Neural progenitor cell (in vitro differentiated cells): ENCODE results near the gene DRP2. TPM values are rescaled to one million over a fixed set of nuclear protein-coding genes. Genes with fewer than 3 reads are reported as not detected.

Experiments
- DNase-seq: peaks from one replicate; pipeline ENCODE4 v3.0.0-alpha.2; 2016; ENCODE audit warnings: low spot score
- H2AFZ ChIP-seq: fragments of 200-600 bp; sonication (generic); replicated peaks from 2 replicates; pipeline ENCODE4 v1.6.1; 2016; ENCODE audit warnings: antibody characterized with exemption
- H3F3A ChIP-seq: fragments of 200-600 bp; sonication (generic); 2 replicates; pipeline ENCODE4 v1.6.1; 2016; ENCODE audit warnings: antibody characterized with exemption, low read depth
- H3K27ac ChIP-seq: fragments of 200-600 bp; sonication (generic); 2 replicates; pipeline ENCODE4 v1.5.1; 2016; ENCODE audit warnings: mild to moderate bottlenecking
- H3K27me3 ChIP-seq: fragments of 200-600 bp; sonication (generic); 2 replicates; pipeline ENCODE4 v1.6.1; 2016; ENCODE audit warnings: mild to moderate bottlenecking, moderate library complexity
- H3K36me3 ChIP-seq: fragments of 200-600 bp; sonication (generic); 2 replicates; pipeline ENCODE4 v1.5.1; 2016
- H3K4me1 ChIP-seq: fragments of 200-600 bp; sonication (generic); 2 replicates; pipeline ENCODE4 v1.6.1; 2016; ENCODE audit warnings: mixed run types
- H3K4me2 ChIP-seq: fragments of 200-600 bp; sonication (generic); 2 replicates; pipeline ENCODE4 v1.6.1; 2016
- H3K4me3 ChIP-seq: fragments of 200-600 bp; sonication (generic); 2 replicates; pipeline ENCODE4 v1.5.1; 2016
- H3K79me2 ChIP-seq: fragments of 200-600 bp; sonication (generic); 2 replicates; pipeline ENCODE4 v1.6.1; 2016; ENCODE audit warnings: low read depth
- H3K9ac ChIP-seq: fragments of 200-600 bp; sonication (generic); 2 replicates; pipeline ENCODE4 v1.6.1; 2016
- H3K9me3 ChIP-seq: fragments of 200-600 bp; sonication (generic); 2 replicates; pipeline ENCODE4 v1.5.1; 2016; ENCODE audit warnings: low read depth
- H4K20me1 ChIP-seq: fragments of 200-600 bp; sonication (generic); 2 replicates; pipeline ENCODE4 v1.6.1; 2016; ENCODE audit warnings: low read depth
- H3K27ac Mint-ChIP-seq: 3 replicates; pipeline ENCODE4 v1.8.0; 2021; ENCODE audit warnings: mixed read lengths
- H3K27me3 Mint-ChIP-seq: 2 replicates; pipeline ENCODE4 v1.8.0; 2022; ENCODE audit warnings: low read depth, mild to moderate bottlenecking, inconsistent platforms, moderate library complexity, mixed read lengths; ENCODE audit not compliant: insufficient read depth
- H3K36me3 Mint-ChIP-seq: 3 replicates; pipeline ENCODE4 v1.8.0; 2021; ENCODE audit warnings: mixed read lengths
- H3K4me1 Mint-ChIP-seq: 3 replicates; pipeline ENCODE4 v1.8.0; 2021; ENCODE audit warnings: mixed read lengths
- H3K4me3 Mint-ChIP-seq: 3 replicates; pipeline ENCODE4 v1.8.0; 2021; ENCODE audit warnings: mild to moderate bottlenecking, moderate library complexity, mixed read lengths
- H3K9me3 Mint-ChIP-seq: 3 replicates; pipeline ENCODE4 v1.8.0; 2020; ENCODE audit warnings: mixed read lengths
- CTCF ChIP-seq: fragments of 200-600 bp; sonication (generic); IDR thresholded peaks from 2 replicates; pipeline ENCODE4 v1.5.1; 2017; ENCODE audit warnings: antibody characterized with exemption, mild to moderate bottlenecking
- EZH2 ChIP-seq: fragments of 200-600 bp; sonication (generic); IDR thresholded peaks from 2 replicates; pipeline ENCODE4 v1.6.1; 2017; ENCODE audit warnings: antibody characterized with exemption, mild to moderate bottlenecking, moderate library complexity
- EZH2phosphoT487 ChIP-seq: fragments of 200-600 bp; sonication (generic); IDR thresholded peaks from 2 replicates; pipeline ENCODE4 v1.6.1; 2017; ENCODE audit warnings: antibody characterized with exemption
- total RNA-seq: library from RNA; depleted of rRNA; stranded (reverse); fragments of >200 nt; gene quantifications from 2 replicates; pipeline ENCODE4 v1.2.3, GENCODE V29; 2015; ENCODE audit warnings: low replicate concordance

The DRP2 gene
- total RNA-seq, 1 donor from 2014 or later: 1.4 TPM

GRCh38 chrX:101230636-101231035 is 11.1 kb downstream of the DRP2 start:
- Mint-ChIP-seq H3K4me1 (no peaks in the 10 kb centered on the region), H3K4me3 (no peak overlapping the region), H3K27ac (no peak overlapping the region), H3K9me3 (peaks cover 7% of the 10 kb centered on the region), H3K36me3 (no peaks in the 10 kb centered on the region), H3K27me3 (peaks cover 3% of the 10 kb centered on the region)
- Histone ChIP-seq H3K27me3 (no peaks in the 10 kb centered on the region), H3K79me2 (no peaks in the 10 kb centered on the region), H3K9ac (no peak overlapping the region), H3K36me3 (no peaks in the 10 kb centered on the region), H3K4me1 (no peaks in the 10 kb centered on the region), H4K20me1 (no peaks in the 10 kb centered on the region), H3K9me3 (no peaks in the 10 kb centered on the region), H3F3A (no peaks in the 10 kb centered on the region), H3K27ac (no peak overlapping the region), H3K4me3 (no peak overlapping the region), H2AFZ (no peak overlapping the region), H3K4me2 (no peak overlapping the region)
- DNase-seq: no peak
- TF ChIP-seq CTCF (no peak), EZH2 (no peak), EZH2phosphoT487 (no peak)

- Mint-ChIP-seq H3K9me3 (peaks cover 7% of the 10 kb centered on the region), H3K4me3 (no peak overlapping the region), H3K27me3 (peaks cover 3% of the 10 kb centered on the region), H3K4me1 (no peaks in the 10 kb centered on the region), H3K27ac (no peak overlapping the region), H3K36me3 (no peaks in the 10 kb centered on the region)
- no peak for DNase-seq
- no peaks in the 10 kb centered on the region for H3K9me3 ChIP-seq
- no peaks in the 10 kb centered on the region for H3F3A ChIP-seq
- H3K4me3 ChIP-seq: no peak overlapping the region
- no peaks in the 10 kb centered on the region for H4K20me1 ChIP-seq
- no peaks in the 10 kb centered on the region for H3K79me2 ChIP-seq
- no peaks in the 10 kb centered on the region for H3K27me3 ChIP-seq
- no peak overlapping the region for H3K4me2 ChIP-seq
- H2AFZ ChIP-seq: no peak overlapping the region
- no peak for TF ChIP-seq CTCF
- TF ChIP-seq EZH2phosphoT487: no peak
- TF ChIP-seq EZH2: no peak
- no peak overlapping the region for H3K27ac ChIP-seq
- no peaks in the 10 kb centered on the region for H3K36me3 ChIP-seq
- H3K4me1 ChIP-seq: no peaks in the 10 kb centered on the region
- H3K9ac ChIP-seq: no peak overlapping the region
Observed at GRCh38 chrX:101231080-101231479, 11.5 kb downstream of the DRP2 start.

GRCh38 chrX:101232316-101232715 is 12.7 kb downstream of the DRP2 start:
- no peaks in the 10 kb centered on the region for H3K27me3 ChIP-seq
- no peaks in the 10 kb centered on the region for H3K79me2 ChIP-seq
- H3K9me3 ChIP-seq: no peaks in the 10 kb centered on the region
- no peaks in the 10 kb centered on the region for H3F3A ChIP-seq
- no peak overlapping the region for H3K4me2 ChIP-seq
- Mint-ChIP-seq H3K4me1 (no peaks in the 10 kb centered on the region), H3K36me3 (no peaks in the 10 kb centered on the region), H3K4me3 (no peak overlapping the region), H3K27ac (no peak overlapping the region), H3K27me3 (peaks cover 3% of the 10 kb centered on the region), H3K9me3 (peaks cover 7% of the 10 kb centered on the region)
- H3K27ac ChIP-seq: no peak overlapping the region
- no peaks in the 10 kb centered on the region for H3K36me3 ChIP-seq
- no peak overlapping the region for H3K9ac ChIP-seq
- no peak for DNase-seq
- no peak overlapping the region for H2AFZ ChIP-seq
- H3K4me1 ChIP-seq: no peaks in the 10 kb centered on the region
- no peak overlapping the region for H3K4me3 ChIP-seq
- H4K20me1 ChIP-seq: no peaks in the 10 kb centered on the region
- TF ChIP-seq EZH2 (no peak), CTCF (no peak), EZH2phosphoT487 (no peak)
